Neuron (in vitro differentiated cells): ENCODE measurements around the gene TRIM41.
A peak's percentile ranks its signal among the peaks of the same experiment; 100 is the strongest.

Source experiments
- H2AFZ ChIP-seq: one replicate; pipeline ENCODE4 v1.6.1; 2013; ENCODE audit warnings: low read depth, mild to moderate bottlenecking, inconsistent platforms, low read length, moderate library complexity
- H3K27me3 ChIP-seq: one replicate; pipeline ENCODE4 v1.6.1; 2013; ENCODE audit warnings: low read length; ENCODE audit not compliant: insufficient read depth
- H3K36me3 ChIP-seq: one replicate; pipeline ENCODE4 v1.6.1; 2013; ENCODE audit warnings: low read length; ENCODE audit not compliant: insufficient read depth
- H3K4me1 ChIP-seq: one replicate; pipeline ENCODE4 v1.6.1; 2013; ENCODE audit warnings: low read length; ENCODE audit not compliant: insufficient read depth
- H3K4me3 ChIP-seq: 2 replicates; pipeline ENCODE4 v1.5.1; 2013; ENCODE audit warnings: mild to moderate bottlenecking, low read length, moderate library complexity
- H3K9me3 ChIP-seq: one replicate; pipeline ENCODE4 v1.6.1; 2013; ENCODE audit warnings: low read length

The TRIM41 gene

DNA sequence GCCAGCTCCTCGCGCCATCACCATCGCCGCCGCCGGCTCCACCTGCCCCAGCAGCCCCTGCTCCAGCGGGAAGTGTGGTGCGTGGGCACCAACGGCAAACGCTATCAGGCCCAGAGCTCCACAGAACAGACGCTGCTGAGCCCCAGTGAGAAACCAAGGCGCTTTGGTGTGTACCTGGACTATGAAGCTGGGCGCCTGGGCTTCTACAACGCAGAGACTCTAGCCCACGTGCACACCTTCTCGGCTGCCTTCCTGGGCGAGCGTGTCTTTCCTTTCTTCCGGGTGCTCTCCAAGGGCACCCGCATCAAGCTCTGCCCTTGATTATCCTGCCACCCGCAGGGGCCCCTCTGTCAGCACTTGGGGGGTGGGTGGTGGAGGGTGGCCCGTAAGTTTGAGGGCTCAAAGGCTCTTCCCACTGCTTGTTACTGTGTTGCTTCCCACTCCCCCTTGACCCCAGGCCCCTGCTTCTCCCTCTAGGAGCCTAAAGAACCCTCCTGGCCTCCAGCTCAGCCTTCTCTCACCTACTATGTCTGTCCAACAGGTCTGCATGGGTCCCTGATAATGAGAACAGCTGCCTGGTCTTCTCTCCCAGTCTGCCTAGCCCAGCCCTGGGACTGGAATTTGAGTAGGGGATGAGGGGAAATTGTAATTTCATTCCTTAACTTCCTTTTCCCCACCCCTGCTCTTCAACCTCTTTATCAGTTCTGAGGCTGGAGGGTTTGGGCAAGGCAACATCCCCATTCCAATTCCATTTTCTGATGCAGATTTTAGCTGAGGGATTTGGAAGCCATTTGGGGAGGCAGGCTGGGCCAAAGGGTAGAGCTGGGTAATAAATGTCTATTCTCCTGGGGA is 11.6 kb downstream of the TRIM41 start:
- Histone ChIP-seq H2AFZ (no peak overlapping the region), H3K4me3 (no peak overlapping the region), H3K27me3 (no peaks in the 10 kb centered on the region), H3K9me3 (no peaks in the 10 kb centered on the region), H3K36me3 (peaks cover 86% of the 10 kb centered on the region), H3K4me1 (no peaks in the 10 kb centered on the region)

DNA sequence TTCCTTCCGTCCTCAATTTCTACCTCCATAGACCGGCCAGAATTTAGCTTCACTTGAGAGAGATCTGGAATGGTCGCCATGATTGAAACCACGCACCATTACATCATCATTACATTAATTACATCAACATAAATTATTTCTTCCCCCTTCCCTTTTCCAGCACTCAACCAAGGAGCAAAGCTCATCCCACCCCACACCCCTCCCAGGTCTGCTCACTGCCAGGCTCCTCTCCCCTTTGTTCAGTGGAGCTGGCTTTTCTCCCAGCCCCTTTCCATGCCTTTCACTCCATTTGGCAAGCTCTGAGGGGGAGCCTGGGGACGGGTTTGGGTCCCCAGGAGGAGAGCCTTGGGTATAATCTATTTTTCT is 12.2 kb downstream of the TRIM41 start:
- Histone ChIP-seq H3K27me3 (no peaks in the 10 kb centered on the region), H3K9me3 (no peaks in the 10 kb centered on the region), H3K4me1 (no peaks in the 10 kb centered on the region), H3K4me3 (no peak overlapping the region), H2AFZ (no peak overlapping the region), H3K36me3 (peaks cover 86% of the 10 kb centered on the region)

DNA sequence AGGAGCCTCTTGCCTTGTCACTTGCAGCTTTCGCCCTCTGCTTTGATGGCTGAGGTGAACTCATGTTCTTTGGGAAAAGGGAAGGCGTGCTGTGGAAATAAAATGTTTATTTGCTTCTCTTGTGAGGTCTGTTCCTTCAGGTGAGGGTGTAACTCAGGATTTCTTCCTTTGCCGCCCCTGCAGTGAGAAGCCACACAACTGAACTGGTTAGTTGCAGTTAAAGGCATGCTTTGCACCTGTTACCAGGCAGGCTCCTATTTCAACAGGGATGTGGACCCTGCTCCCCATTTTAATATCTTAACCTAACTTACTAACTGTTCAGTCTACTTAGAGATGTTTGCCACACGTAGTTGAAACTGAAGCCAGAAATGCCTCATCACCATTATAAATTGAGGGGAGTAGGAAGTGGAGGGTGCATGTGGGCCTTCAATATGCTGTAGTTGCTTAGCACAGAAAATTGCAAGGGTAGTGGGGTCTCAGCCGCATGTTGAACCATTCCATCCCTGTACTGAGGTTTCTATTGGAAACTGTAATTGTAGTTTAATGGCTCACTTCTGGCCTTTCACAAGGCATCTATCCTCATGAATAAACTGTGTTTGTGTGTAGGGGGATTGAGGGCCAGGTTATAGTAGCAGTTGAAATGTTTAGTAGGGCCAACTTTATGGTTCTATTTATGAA is 12.7 kb downstream of the TRIM41 start:
- Histone ChIP-seq H3K4me1 (no peaks in the 10 kb centered on the region), H2AFZ (no peak overlapping the region), H3K4me3 (no peak overlapping the region), H3K36me3 (peaks cover 81% of the 10 kb centered on the region), H3K27me3 (no peaks in the 10 kb centered on the region), H3K9me3 (no peaks in the 10 kb centered on the region)

DNA sequence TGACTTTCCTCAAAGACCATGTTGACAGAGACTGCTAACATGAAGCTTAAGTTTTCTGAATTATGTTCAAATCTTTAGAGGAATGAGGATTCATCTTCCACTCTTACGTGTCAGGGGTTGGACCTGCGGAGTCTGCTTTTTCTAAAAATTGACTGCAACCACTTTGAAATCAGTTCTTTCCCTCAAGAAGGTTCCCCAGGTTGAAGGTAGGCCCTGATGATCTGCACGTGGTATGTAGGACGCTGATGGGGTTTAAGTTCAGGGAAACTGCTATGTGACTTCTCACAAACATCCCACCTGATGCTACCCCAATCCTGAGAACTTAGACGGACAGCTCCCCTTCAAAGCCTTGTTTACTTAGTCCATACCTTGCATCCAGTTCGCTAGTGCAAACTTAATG is 13.4 kb downstream of the TRIM41 start:
- H3K4me3 ChIP-seq = no peak overlapping the region
- no peak overlapping the region for H2AFZ ChIP-seq
- no peaks in the 10 kb centered on the region for H3K9me3 ChIP-seq
- peaks cover 77% of the 10 kb centered on the region for H3K36me3 ChIP-seq
- peaks cover under 1% of the 10 kb centered on the region for H3K4me1 ChIP-seq
- H3K27me3 ChIP-seq = no peaks in the 10 kb centered on the region

DNA sequence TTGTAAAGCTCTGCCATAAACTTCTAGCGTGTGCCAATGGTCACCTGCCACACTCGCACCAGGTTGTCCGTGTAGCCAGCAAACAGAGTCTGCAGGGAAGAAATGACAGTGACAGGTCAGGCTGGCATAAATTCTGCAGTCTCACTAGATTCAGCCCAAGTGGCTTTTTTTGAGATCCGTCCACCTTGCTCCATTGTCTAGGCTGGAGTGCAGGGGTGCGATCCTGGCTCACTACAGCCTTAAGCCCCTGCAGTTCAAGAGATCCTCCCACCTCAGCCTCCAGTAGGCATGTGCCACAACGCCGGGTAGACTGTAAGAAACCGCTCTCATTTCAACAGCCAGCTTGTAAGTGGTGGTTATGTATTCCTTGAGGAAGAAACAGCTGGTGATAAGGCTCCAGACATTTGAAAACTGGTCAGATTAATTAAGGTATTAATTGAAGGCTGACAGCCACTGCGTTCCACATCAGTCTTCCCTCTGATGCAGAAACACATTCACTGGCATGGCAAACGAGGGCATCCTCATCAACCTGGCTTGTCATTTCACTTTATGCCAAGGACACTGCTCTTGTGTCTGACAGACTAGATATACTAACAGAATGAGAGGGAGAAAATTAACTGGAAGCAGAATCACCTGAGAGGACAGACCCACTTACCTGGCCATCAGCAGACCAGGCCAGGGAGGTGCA is 14.0 kb downstream of the TRIM41 start:
- H3K4me3 ChIP-seq = no peak overlapping the region
- H3K9me3 ChIP-seq = no peaks in the 10 kb centered on the region
- no peaks in the 10 kb centered on the region for H3K27me3 ChIP-seq
- H3K4me1 ChIP-seq = peaks cover 7% of the 10 kb centered on the region
- peaks cover 80% of the 10 kb centered on the region for H3K36me3 ChIP-seq
- H2AFZ ChIP-seq = no peak overlapping the region

DNA sequence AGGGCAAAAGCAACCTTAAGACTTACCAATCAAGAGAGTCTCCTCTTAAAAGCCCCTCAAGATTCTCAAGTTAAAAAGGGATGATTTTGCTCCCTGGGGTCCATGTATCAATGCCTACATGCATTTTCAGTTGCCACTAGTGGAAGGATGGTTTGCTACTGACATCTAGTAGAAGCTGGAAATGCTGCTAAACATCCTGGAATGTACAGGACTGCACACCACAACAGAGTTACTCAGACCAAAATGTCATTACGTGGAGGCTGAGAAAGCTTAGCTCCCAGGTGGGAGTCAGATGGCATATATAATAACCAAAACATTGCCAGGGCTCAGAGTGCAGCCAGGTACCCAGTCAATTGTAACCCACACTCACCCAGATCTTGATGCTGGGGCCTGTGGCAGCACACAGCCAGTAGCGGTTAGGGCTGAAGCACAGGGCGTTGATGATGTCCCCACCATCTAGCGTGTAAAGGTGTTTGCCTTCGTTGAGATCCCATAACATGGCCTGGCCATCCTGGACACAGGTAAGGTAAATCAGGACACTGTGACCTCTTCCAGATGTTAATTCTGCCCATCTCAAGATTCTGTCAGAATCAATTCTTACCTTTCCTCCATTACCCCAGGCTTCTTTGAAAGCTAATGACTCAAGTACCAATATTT is 14.8 kb downstream of the TRIM41 start:
- Histone ChIP-seq H3K9me3 (no peaks in the 10 kb centered on the region), H3K36me3 (peaks cover 77% of the 10 kb centered on the region), H2AFZ (no peak overlapping the region), H3K4me3 (no peak overlapping the region), H3K27me3 (no peaks in the 10 kb centered on the region), H3K4me1 (peaks cover 15% of the 10 kb centered on the region)

DNA sequence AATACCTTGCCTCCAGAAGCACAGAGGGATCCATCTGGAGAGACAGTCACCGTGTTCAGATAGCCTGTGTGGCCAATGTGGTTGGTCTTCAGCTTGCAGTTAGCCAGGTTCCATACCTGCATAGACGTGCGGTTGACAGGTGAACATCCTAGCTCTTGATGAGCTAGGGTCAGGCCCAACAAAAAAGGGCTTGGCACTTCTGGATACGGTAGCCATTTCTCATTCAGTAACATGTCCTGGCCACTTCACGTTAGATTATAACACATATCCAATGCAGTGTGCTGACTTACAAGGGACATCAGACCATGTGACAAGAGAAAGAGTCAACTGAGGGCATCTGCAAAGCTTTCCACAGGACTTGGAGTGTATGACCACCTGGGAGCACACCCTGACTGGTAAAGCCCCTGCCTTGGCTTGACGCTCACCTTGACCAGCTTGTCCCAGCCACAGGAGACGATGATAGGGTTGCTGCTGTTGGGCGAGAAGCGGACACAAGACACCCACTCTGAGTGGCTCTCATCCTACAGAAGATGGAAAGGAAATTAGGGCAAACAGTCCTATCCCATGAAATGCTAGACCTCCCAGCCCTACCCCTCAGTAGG is 16.1 kb downstream of the TRIM41 start:
- Histone ChIP-seq H3K4me1 (peaks cover 15% of the 10 kb centered on the region), H3K36me3 (peaks cover 66% of the 10 kb centered on the region), H3K9me3 (no peaks in the 10 kb centered on the region), H3K4me3 (no peak overlapping the region), H3K27me3 (no peaks in the 10 kb centered on the region), H2AFZ (no peak overlapping the region)

DNA sequence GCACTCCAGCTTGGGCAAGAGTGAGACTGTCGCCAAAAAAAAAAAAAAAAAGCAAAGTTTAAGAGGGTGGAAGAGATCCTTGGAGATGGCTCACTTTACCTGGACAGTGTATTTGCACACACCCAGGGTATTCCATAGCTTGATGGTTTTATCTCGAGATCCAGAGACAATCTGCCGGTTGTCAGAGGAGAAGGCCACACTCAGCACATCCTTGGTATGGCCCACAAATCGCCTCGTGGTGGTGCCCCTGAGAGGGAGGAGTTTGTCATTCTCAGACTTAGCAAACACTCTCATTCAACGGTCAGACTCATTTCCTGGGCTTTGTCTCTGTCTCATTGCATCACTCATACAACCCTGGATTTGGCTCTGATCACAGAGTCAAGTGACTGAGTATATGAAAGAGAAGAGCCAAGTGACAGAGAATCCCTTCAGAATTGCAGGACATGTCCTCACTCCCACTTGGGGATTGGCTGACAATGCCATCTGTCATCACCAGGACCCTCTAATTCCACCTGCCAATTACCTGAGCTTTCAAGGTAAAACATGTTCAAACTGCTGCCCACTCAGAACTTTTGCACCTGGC is 18.4 kb downstream of the TRIM41 start:
- Histone ChIP-seq H2AFZ (no peak overlapping the region), H3K4me3 (peak overlapping the region; percentile 86), H3K27me3 (no peaks in the 10 kb centered on the region), H3K4me1 (peaks cover 23% of the 10 kb centered on the region), H3K36me3 (peaks cover 45% of the 10 kb centered on the region), H3K9me3 (no peaks in the 10 kb centered on the region)

DNA sequence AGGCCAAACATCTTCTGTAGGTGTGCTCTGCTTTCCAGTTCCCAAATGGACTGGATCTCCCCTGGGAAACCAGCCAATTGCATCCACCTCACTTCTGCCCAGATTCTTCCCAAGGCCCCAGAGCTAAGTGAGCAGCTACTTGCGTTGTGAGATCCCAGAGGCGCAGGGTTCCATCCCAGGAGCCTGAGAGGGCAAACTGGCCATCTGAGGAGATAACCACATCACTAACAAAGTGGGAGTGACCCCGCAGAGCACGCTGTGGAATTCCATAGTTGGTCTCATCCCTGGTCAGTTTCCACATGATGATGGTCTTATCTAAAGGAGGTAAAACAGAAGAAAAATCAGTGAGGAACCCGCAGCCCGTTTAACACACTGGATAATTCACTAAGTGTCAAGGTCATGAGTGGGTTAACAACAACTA is 19.0 kb downstream of the TRIM41 start:
- Histone ChIP-seq H3K4me3 (peak overlapping the region; percentile 86), H2AFZ (no peak overlapping the region), H3K9me3 (no peaks in the 10 kb centered on the region), H3K36me3 (peaks cover 39% of the 10 kb centered on the region), H3K4me1 (peaks cover 26% of the 10 kb centered on the region), H3K27me3 (no peaks in the 10 kb centered on the region)

DNA sequence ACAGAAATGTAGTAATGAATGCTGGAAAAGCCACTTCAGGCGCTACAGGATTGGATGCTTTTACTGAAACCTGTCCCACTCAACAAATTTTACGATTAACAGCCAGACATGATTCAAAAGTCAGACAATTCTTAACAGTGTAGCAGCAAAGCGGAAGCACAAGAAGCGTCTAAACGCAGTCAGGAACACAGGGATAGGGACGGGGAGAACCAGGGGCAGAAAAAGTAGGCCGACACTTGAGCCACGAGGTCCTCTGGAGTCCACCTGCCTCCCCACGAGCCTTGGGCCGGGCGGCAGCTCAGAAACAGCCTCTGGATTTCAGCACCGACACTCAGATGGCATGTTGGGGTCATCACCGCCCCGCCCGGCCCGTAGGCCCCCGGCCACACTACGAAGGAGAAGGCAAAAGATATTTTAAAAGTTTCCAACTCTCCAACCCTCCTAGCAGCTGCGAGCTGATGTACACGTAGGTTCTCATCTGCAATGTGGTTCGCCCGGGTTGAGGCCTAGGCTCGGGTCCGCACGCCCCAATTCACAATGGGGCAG is 20.0 kb downstream of the TRIM41 start:
- H3K27me3 ChIP-seq = no peaks in the 10 kb centered on the region
- H3K9me3 ChIP-seq = no peaks in the 10 kb centered on the region
- no peak overlapping the region for H2AFZ ChIP-seq
- H3K36me3 ChIP-seq = peaks cover 31% of the 10 kb centered on the region
- H3K4me1 ChIP-seq = peaks cover 34% of the 10 kb centered on the region
- peak overlapping the region; percentile 86 for H3K4me3 ChIP-seq

DNA sequence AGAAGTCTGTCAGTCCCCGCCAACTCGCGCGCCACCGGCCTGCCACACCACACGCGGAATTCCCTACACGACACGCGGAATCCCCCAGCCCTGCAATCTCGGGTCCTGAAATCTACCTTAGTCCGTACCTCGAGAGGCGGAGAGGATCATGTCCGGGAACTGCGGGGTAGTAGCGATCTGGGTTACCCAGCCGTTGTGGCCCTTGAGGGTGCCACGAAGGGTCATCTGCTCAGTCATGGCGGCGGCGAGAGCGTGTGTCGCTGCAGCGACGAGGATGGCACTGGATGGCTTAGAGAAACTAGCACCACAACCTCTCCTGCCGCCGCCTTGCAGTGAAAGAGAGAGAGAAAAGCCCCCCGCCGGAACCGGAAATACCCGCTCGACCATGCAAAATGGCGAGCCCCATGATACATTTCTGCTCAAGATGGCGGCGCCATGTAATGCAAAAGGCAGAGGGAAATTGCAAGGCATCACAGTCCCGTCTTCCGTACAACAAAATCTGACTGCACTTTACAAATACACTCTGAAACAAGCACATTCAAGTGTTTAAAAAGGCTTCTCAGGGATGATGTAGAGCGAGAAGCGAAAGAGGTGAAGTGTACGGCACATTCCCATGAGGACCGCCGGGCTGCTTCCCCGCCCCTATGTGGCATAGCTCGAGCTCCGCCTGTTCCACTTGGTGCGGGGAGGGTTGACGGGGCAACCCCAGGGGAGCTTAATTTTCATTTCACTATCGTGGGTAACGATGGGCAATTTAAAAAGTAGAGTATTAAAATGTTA is 20.7 kb downstream of the TRIM41 start, which contains the start of gene RACK1:
TSS of gene RACK1 (minus strand) at position 343 of the 780 bp plus-strand sequence. CDS start at position 237, 106 bp downstream.
- peak within 1 kb of the TSS; percentile 53 for H2AFZ ChIP-seq
- peaks cover 25% of the 10 kb centered on the region for H3K36me3 ChIP-seq
- peaks cover 38% of the 10 kb centered on the region for H3K4me1 ChIP-seq

More for the DNA sequence above, 20.7 kb downstream of the TRIM41 start, which contains the start of gene RACK1:
- H3K4me3 ChIP-seq = peak within 1 kb of the TSS; percentile 86
- no peaks in the 10 kb centered on the region for H3K9me3 ChIP-seq
- no peaks in the 10 kb centered on the region for H3K27me3 ChIP-seq
